CD14-positive monocyte (primary cell): ENCODE data around the gene PANX2. TPM values are rescaled to one million over a fixed set of nuclear protein-coding genes. Genes with fewer than 3 reads are reported as not detected.

Source experiments
- DNase-seq, 3 donors: peaks; one replicate each; pipeline ENCODE4 v3.0.0-alpha.2; 2011 to 2022
- H2AFZ ChIP-seq: 2 replicates; pipeline ENCODE4 v1.6.0; 2012; ENCODE audit warnings: mild to moderate bottlenecking, low read depth, low read length, inconsistent platforms; ENCODE audit not compliant: insufficient read depth, poor library complexity, severe bottlenecking
- H3K27ac ChIP-seq, 2 donors: 1 replicate in 1 of 2; 2 replicates in 1 of 2; pipeline ENCODE4 v1.5.1; 2012 to 2013; ENCODE audit warnings: low read length in 2 of 2, control low read depth in 1 of 2, inconsistent platforms in 1 of 2, low read depth in 1 of 2, mild to moderate bottlenecking in 1 of 2
- H3K27me3 ChIP-seq, 2 donors: one replicate each; pipeline versions ENCODE4 v1.6.0 to v1.6.1; 2011 to 2013; ENCODE audit warnings: low read length in 2 of 2; ENCODE audit not compliant: control insufficient read depth in 2 of 2, insufficient read depth in 2 of 2
- H3K36me3 ChIP-seq, 2 donors: replicated peaks in 1 of 2; 1 replicate in 1 of 2; 2 replicates in 1 of 2; pipeline versions ENCODE4 v1.5.1 to v1.6.1; 2012 to 2013; ENCODE audit warnings: low read length in 2 of 2, control low read depth in 1 of 2, inconsistent platforms in 1 of 2, mild to moderate bottlenecking in 1 of 2; ENCODE audit not compliant: insufficient read depth in 2 of 2, control insufficient read depth in 1 of 2
- H3K4me1 ChIP-seq, 2 donors: 1 replicate in 1 of 2; 2 replicates in 1 of 2; pipeline versions ENCODE4 v1.5.1 to v1.6.1; 2012 to 2013; ENCODE audit warnings: low read length in 2 of 2, control low read depth in 1 of 2, inconsistent platforms in 1 of 2, mild to moderate bottlenecking in 1 of 2, moderate library complexity in 1 of 2; ENCODE audit not compliant: insufficient read depth in 2 of 2, control insufficient read depth in 1 of 2
- H3K4me2 ChIP-seq: replicated peaks from 2 replicates; pipeline ENCODE3; 2012; ENCODE audit warnings: low read length, moderate library complexity, mild to moderate bottlenecking; ENCODE audit not compliant: poor library complexity, severe bottlenecking; ENCODE audit errors: extremely low read depth
- H3K4me3 ChIP-seq, 3 experiments: fragments of 200-600 bp in 1 of 3; sonication (generic) in 1 of 3; replicated peaks in 1 of 3; 1 replicate in 2 of 3; 2 replicates in 1 of 3; pipeline ENCODE4 v1.5.1; 2011 to 2013; ENCODE audit warnings: low read length in 3 of 3, mild to moderate bottlenecking in 3 of 3, control low read depth in 2 of 3, low read depth in 2 of 3, inconsistent platforms in 1 of 3, moderate library complexity in 1 of 3
- H3K79me2 ChIP-seq: 2 replicates; pipeline ENCODE4 v1.6.0; 2012; ENCODE audit warnings: mild to moderate bottlenecking, control low read depth, inconsistent platforms, low read length, moderate library complexity; ENCODE audit not compliant: insufficient read depth
- H3K9ac ChIP-seq: 2 replicates; pipeline ENCODE4 v1.6.0; 2017; ENCODE audit warnings: low read length, mild to moderate bottlenecking; ENCODE audit not compliant: insufficient read depth, poor library complexity, severe bottlenecking
- H3K9me3 ChIP-seq, 2 donors: replicated peaks in 1 of 2; 1 replicate in 1 of 2; 2 replicates in 1 of 2; pipeline versions ENCODE4 v1.5.1 to v1.6.1; 2012 to 2013; ENCODE audit warnings: low read length in 2 of 2, control low read depth in 1 of 2; ENCODE audit not compliant: control insufficient read depth in 1 of 2, insufficient read depth in 1 of 2
- H4K20me1 ChIP-seq: 2 replicates; pipeline ENCODE4 v1.6.0; 2012; ENCODE audit warnings: mild to moderate bottlenecking, low read length, control low read depth, moderate library complexity; ENCODE audit not compliant: insufficient read depth
- H3K27ac Mint-ChIP-seq, 7 donors: one replicate each; pipeline ENCODE4 v1.8.0; 2020; ENCODE audit warnings: mild to moderate bottlenecking in 7 of 7, mixed read lengths in 7 of 7, moderate library complexity in 6 of 7, inconsistent platforms in 2 of 7
- H3K27me3 Mint-ChIP-seq, 3 donors: one replicate each; pipeline ENCODE4 v1.8.0; 2021 to 2022; ENCODE audit warnings: low read depth in 3 of 3, mild to moderate bottlenecking in 3 of 3, mixed read lengths in 3 of 3, moderate library complexity in 3 of 3, inconsistent platforms in 1 of 3
- H3K36me3 Mint-ChIP-seq, 2 donors: one replicate each; pipeline ENCODE4 v1.8.0; 2020; ENCODE audit warnings: mixed read lengths in 2 of 2, inconsistent platforms in 1 of 2, mild to moderate bottlenecking in 1 of 2
- H3K4me1 Mint-ChIP-seq: one replicate; pipeline ENCODE4 v1.8.0; 2020; ENCODE audit warnings: mild to moderate bottlenecking, mixed read lengths
- H3K4me3 Mint-ChIP-seq, 2 donors: one replicate each; pipeline ENCODE4 v1.8.0; 2020; ENCODE audit warnings: mild to moderate bottlenecking in 2 of 2, mixed read lengths in 2 of 2, moderate library complexity in 1 of 2
- H3K9me3 Mint-ChIP-seq, 7 donors: one replicate each; pipeline ENCODE4 v1.8.0; 2020 to 2022; ENCODE audit warnings: mixed read lengths in 7 of 7, mild to moderate bottlenecking in 6 of 7, moderate library complexity in 6 of 7, inconsistent platforms in 2 of 7
- WGBS: methylation state at CpG from one replicate; pipeline ENCODE4 v1.1.5; 2013; ENCODE audit warnings: missing lambda C conversion rate; ENCODE audit not compliant: insufficient coverage; 5-methylcytosine and 5-hydroxymethylcytosine counted together
- intact Hi-C, 2 donors: fragments of 100-400 bp; cut with micrococcal nuclease; formaldehyde crosslinking; loops; one replicate each; pipeline versions ENCODE4 v1.15.0 to v1.15.1; 2023
- polyA plus RNA-seq, 3 donors: library from polyadenylated mRNA; depleted of rRNA in 1 of 3; unstranded in 2 of 3; stranded (reverse) in 1 of 3; fragments of 300-500 nt in 2 of 3; fragments of >200 nt in 1 of 3; fragmentation: Illumina TruSeq in 2 of 3; gene quantifications; 1 replicate in 2 of 3; 2 replicates in 1 of 3; pipeline ENCODE4 v1.2.3, GENCODE V29; 2012 to 2021
- TF ChIP-seq, protein P1 (sequence below): fragments of 200-600 bp; IDR thresholded peaks from one replicate; pipeline ENCODE4 v1.8.0; 2022; ENCODE audit warnings: antibody characterized with exemption, mild to moderate bottlenecking

Gene PANX2
- polyA plus RNA-seq, 3 donors = 0.05 to 6.0 TPM; not detected in 1

DNA sequence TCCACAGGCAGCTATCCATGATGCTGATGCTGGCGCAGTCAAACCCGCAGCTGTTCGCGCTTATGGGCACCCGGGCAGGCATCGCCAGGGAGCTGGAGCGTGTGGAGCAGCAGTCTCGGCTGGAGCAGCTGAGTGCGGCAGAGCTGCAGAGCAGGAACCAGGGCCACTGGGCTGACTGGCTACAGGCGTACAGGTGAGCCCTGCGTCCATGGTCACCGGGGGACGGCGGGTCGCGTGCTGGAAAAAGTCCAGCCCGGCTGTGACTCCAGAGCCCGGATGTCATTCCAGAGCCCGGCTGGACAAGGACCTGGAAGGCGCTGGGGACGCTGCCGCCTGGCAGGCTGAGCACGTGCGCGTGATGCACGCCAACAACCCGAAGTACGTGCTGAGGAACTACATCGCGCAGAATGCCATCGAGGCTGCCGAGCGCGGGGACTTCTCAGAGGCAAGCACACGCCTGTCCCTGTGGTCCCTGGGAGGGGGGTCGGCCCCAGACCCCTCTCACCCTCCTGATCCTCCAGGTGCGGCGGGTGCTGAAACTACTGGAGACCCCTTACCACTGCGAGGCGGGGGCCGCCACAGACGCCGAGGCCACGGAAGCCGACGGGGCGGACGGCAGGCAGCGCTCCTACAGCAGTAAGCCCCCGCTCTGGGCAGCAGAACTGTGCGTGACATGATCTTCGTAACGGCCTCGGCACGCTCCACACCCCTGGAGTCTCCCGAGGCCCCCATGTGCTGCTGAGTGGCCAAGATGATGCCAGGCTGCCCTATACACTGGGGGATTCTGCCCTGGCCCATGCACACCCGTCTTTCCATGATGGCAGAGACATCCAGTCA is 46.4 kb downstream of the PANX2 start:
- Histone ChIP-seq H3K4me3 (no peak overlapping the region), H3K79me2 (peaks cover 38% of the 10 kb centered on the region), H3K27ac (no peak overlapping the region), H4K20me1 (peaks cover 88% of the 10 kb centered on the region), H3K9me3 (no peaks in the 10 kb centered on the region), H3K36me3 (peaks cover 86 to 90% of the 10 kb centered on the region in 2 donors), H3K4me1 (peaks cover 0 to 9% of the 10 kb centered on the region in 2 donors), H3K27me3 (no peaks in the 10 kb centered on the region), H3K4me2 (no peak overlapping the region), H3K9ac (no peak overlapping the region), H2AFZ (no peak overlapping the region)
- no peak overlapping the region for H3K4me3 Mint-ChIP-seq
- H3K36me3 Mint-ChIP-seq = peaks cover 68 to 94% of the 10 kb centered on the region in 2 donors
- peaks cover 6% of the 10 kb centered on the region for H3K4me1 Mint-ChIP-seq
- H3K27me3 Mint-ChIP-seq = no peaks in the 10 kb centered on the region
- no peak for DNase-seq
- intact Hi-C loops = no loop called here
- H3K27ac Mint-ChIP-seq = no peak overlapping the region
- H3K9me3 Mint-ChIP-seq = no peaks in the 10 kb centered on the region
- TF ChIP-seq, protein P1, sequence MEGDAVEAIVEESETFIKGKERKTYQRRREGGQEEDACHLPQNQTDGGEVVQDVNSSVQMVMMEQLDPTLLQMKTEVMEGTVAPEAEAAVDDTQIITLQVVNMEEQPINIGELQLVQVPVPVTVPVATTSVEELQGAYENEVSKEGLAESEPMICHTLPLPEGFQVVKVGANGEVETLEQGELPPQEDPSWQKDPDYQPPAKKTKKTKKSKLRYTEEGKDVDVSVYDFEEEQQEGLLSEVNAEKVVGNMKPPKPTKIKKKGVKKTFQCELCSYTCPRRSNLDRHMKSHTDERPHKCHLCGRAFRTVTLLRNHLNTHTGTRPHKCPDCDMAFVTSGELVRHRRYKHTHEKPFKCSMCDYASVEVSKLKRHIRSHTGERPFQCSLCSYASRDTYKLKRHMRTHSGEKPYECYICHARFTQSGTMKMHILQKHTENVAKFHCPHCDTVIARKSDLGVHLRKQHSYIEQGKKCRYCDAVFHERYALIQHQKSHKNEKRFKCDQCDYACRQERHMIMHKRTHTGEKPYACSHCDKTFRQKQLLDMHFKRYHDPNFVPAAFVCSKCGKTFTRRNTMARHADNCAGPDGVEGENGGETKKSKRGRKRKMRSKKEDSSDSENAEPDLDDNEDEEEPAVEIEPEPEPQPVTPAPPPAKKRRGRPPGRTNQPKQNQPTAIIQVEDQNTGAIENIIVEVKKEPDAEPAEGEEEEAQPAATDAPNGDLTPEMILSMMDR = no peak
- WGBS = 97% methylated on average over 50 of the region's 57 CpGs

DNA sequence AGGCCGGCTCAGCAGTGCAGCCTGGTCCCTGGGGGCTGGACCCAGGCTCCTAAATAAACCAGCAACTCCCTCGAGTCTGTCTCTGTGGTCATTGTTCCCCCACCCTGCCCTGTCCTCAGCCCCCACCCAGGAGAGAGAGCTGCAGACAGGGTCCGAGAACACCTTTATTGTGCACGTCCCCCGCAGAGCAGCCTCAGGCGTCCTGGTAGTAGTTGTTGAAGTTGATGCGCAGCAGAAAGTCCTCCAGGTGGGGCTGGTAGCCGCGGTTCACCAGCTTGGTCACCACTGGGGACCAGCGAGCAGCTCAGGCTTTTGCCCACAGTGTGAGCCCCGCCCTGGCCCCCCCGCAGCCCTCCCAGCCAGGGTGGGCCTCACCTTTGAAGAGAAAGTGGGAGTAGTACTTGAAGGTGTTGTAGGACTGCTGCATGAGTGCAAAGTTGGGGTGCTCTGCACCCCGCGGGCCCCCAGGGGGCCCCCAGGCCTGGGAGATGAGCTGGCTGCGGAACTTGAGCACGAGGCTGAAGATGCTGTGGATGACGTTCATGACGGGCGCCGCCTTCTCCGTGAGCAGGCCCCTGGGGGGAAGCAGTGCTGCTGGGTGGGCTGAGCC is 47.1 kb downstream of the PANX2 start:
- no peaks in the 10 kb centered on the region for H3K27me3 Mint-ChIP-seq

More for the DNA sequence above, 47.1 kb downstream of the PANX2 start:
- Histone ChIP-seq H3K27ac (no peak overlapping the region), H3K79me2 (peaks cover 31% of the 10 kb centered on the region), H3K27me3 (no peaks in the 10 kb centered on the region), H4K20me1 (peaks cover 81% of the 10 kb centered on the region), H3K4me3 (no peak overlapping the region), H2AFZ (no peak overlapping the region), H3K9ac (no peak overlapping the region), H3K9me3 (no peaks in the 10 kb centered on the region), H3K4me2 (no peak overlapping the region), H3K36me3 (peaks cover 86 to 90% of the 10 kb centered on the region in 2 donors), H3K4me1 (peaks cover 0 to 9% of the 10 kb centered on the region in 2 donors)
- Mint-ChIP-seq H3K4me1 (peaks cover 6% of the 10 kb centered on the region), H3K36me3 (peaks cover 66 to 94% of the 10 kb centered on the region in 2 donors), H3K27ac (no peak overlapping the region), H3K4me3 (no peak overlapping the region), H3K9me3 (no peaks in the 10 kb centered on the region)
- intact Hi-C loops = no loop called here
- 91% methylated on average over 18 of the region's 21 CpGs for WGBS
- TF ChIP-seq, protein P1 = no peak
- DNase-seq = no peak
